GM19463 (cell line): ENCODE measurements around the gene KDM4B.

Source experiments
- ATAC-seq: cut with Tn5 transposase; IDR thresholded peaks from one replicate; pipeline ENCODE4 v1.9.1; 2021; ENCODE audit warnings: mild to moderate bottlenecking, moderate library complexity; ENCODE audit not compliant: unreplicated experiment

KDM4B gene

GRCh38 chr19:5103061-5103701 is 134.3 kb downstream of the KDM4B start:
- no peak for ATAC-seq

GRCh38 chr19:5103812-5104410 is 135.0 kb downstream of the KDM4B start:
- ATAC-seq: no peak

GRCh38 chr19:5104871-5105351 is 136.0 kb downstream of the KDM4B start:
- no peak for ATAC-seq

GRCh38 chr19:5106191-5106726 is 137.3 kb downstream of the KDM4B start:
- ATAC-seq: no peak

GRCh38 chr19:5106971-5107370 is 138.1 kb downstream of the KDM4B start:
- ATAC-seq: no peak

- ATAC-seq: no peak
These were observed 138.7 kb downstream of the KDM4B start for GRCh38 chr19:5107432-5108122.

- no peak for ATAC-seq
These were observed 139.2 kb downstream of the KDM4B start for GRCh38 chr19:5108123-5108596.

- ATAC-seq: no peak
These were observed 140.0 kb downstream of the KDM4B start for GRCh38 chr19:5108866-5109265.

- no peak for ATAC-seq
These were observed 140.6 kb downstream of the KDM4B start for GRCh38 chr19:5109560-5109959.

GRCh38 chr19:5110546-5110945 is 141.6 kb downstream of the KDM4B start:
- no peak for ATAC-seq

- ATAC-seq: no peak
These were observed 142.1 kb downstream of the KDM4B start for GRCh38 chr19:5111051-5111450.

GRCh38 chr19:5112175-5112574 is 143.3 kb downstream of the KDM4B start:
- no peak for ATAC-seq

- ATAC-seq: no peak
These were observed 144.0 kb downstream of the KDM4B start for GRCh38 chr19:5112681-5113575.

- ATAC-seq: no peak
These were observed 145.0 kb downstream of the KDM4B start for GRCh38 chr19:5113633-5114586.

GRCh38 chr19:5114727-5115126 is 145.8 kb downstream of the KDM4B start:
- no peak for ATAC-seq

GRCh38 chr19:5115351-5115750 is 146.4 kb downstream of the KDM4B start:
- no peak for ATAC-seq

- ATAC-seq: no peak
These were observed 146.9 kb downstream of the KDM4B start for GRCh38 chr19:5115771-5116202.

GRCh38 chr19:5116292-5116691 is 147.4 kb downstream of the KDM4B start:
- ATAC-seq: no peak

- ATAC-seq: no peak
These were observed 148.5 kb downstream of the KDM4B start for GRCh38 chr19:5117421-5117820.

GRCh38 chr19:5118026-5118425 is 149.1 kb downstream of the KDM4B start:
- ATAC-seq: no peak
